Cardiac septum (tissue), 1 donor: Measurements from ENCODE around the gene OR4Q2. TPM values are rescaled to one million over a fixed set of nuclear protein-coding genes. Genes with fewer than 3 reads are reported as not detected.
"Not testable (repeated sequence)": the region's sequence is repeated elsewhere in the genome, so short reads cannot be mapped to it uniquely, and the experiment has no call there.

ENCODE experiments used
- DNase-seq: peaks from one replicate; pipeline ENCODE4 v3.0.0-alpha.2; 2020; ENCODE audit warnings: low spot score
- intact Hi-C: fragments of 100-400 bp; cut with DNase I; formaldehyde crosslinking; loops from one replicate; pipeline ENCODE4 v1.14.0; 2022
- long read RNA-seq: library from polyadenylated mRNA; unstranded; transcript quantifications from one replicate; pipeline ENCODE4 v2.0.0, GENCODE V29; 2021
- total RNA-seq: library from RNA; stranded (reverse); fragmentation: NEBNext Ultra II Directional; extraction: Animal tissue kit (Norgen Biotek cat#: 25700); gene quantifications from one replicate; pipeline ENCODE4 v1.2.1, GENCODE V29; 2021
- donor health status: DM: no; HTN: no; CAD: no.

OR4Q2 gene
- not detected for total RNA-seq
- long read RNA-seq = 0 reads

- no peak for DNase-seq
- intact Hi-C loops = no loop called here
These were observed at the start of gene OR4Q2 for GRCh38 chr14:20001863-20002262. Gene OR4Q2 (plus strand): TSS chr14:20002163.

DNA sequence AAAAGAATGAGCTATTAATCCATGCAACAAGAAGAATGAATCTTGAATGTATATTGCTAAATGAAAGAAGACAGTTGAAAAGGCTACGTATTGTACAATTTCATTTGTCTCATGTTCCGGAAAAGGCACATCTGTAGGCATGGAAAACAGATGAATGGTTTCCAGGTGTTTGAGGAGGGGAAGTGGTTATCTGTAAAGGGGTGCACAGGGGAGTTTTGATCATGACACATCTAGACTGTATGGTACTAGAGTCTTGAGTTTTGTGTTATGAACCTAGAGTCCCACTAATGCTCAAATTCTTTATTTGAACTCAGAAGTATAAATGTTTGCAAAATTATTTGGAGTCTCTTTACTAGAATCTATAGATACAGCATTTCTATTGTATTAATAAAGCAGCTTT, 32.2 kb upstream of the OR4Q2 start:
- DNase-seq, intact Hi-C loops: not testable (repeated sequence)

DNA sequence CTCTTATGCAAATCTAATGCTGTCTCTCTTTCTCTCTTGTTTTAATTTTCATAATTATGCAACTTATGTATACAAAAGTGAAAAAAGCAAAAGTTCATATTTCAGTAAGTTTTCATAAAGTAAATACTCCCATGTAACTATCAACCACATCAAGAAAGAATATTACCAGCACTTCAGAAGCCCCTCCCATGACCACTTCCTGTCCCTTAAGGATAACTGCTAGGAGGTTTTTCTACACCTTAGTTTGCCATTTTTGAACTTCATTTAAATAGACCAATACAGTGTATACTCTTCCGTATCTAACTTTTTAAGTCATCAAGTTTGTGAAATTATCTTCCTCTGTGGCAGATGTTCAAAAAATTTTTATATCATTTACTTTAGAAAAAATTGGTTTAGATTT, 27.1 kb upstream of the OR4Q2 start:
- intact Hi-C loops = no loop called here
- no peak for DNase-seq

- DNase-seq = no peak
- intact Hi-C loops = no loop called here
These were observed 26.7 kb upstream of the OR4Q2 start, which contains the start of gene OR4K15 for GRCh38 chr14:19975291-19975690. Gene OR4K15 (plus strand): TSS chr14:19975591. CDS start chr14:19975591, 0 bp downstream.

DNA sequence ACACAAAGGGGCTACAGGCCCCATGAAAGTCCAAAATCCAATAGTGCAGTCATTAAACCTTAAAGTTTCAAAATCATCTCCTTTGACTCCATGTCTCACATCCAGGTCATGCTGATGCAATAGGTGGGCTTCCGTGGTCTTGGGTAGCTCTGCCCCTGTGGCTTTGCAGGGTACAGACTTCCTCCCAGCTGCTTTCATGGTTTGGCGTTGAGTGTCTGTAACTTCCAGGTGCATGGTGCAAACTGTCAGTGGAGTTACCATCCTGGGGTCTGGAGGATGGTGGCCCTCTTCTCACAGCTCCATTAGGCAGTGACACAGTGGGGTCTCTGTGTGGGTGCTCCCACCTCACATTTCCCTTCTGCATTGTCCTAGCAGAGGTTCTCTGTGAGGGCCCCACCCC, 8.5 kb upstream of the OR4Q2 start:
- intact Hi-C loops = no loop called here
- DNase-seq = no peak

- intact Hi-C loops = no loop called here
- DNase-seq = no peak
These were observed 356 bp downstream of the OR4Q2 start for GRCh38 chr14:20002319-20002718.

- DNase-seq = no peak
- intact Hi-C loops = no loop called here
These were observed 6.2 kb downstream of the OR4Q2 start for GRCh38 chr14:20008156-20008555.

- no peak for DNase-seq
- intact Hi-C loops = no loop called here
These were observed 17.4 kb downstream of the OR4Q2 start, which contains the start of gene OR4K14 for GRCh38 chr14:20019257-20019865. Gene OR4K14 (minus strand): TSS chr14:20019307. CDS start chr14:20015193, 4,114 bp downstream.

DNA sequence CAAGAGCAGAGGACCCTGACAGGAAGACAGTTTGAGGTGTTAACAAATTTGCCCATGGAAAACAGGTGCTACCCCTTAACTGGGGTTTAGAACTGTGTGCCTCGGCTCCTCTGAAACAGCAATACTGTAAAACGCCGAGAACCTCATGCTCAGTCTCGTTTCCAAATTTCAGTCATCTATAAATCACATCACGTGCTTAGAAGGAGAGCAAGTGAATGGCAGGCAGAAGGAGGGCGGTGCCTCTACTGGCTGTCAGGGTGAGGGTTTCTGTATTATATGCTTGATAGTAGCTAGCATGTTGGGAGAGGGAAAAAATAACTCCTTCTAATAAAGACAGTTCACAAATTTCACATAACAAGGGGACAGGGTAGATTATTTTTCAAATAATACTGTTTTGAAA, 29.1 kb downstream of the OR4Q2 start:
- DNase-seq = no peak
- intact Hi-C loops = no loop called here

GRCh38 chr14:20035449-20035848, 33.5 kb downstream of the OR4Q2 start:
- intact Hi-C loops = no loop called here
- no peak for DNase-seq

GRCh38 chr14:20035938-20036337, 34.0 kb downstream of the OR4Q2 start, which contains the start of gene OR4K13:
Gene OR4K13 (minus strand): TSS chr14:20036038. CDS start chr14:20034758, 1,280 bp downstream.
- no peak for DNase-seq
- intact Hi-C loops = no loop called here

DNA sequence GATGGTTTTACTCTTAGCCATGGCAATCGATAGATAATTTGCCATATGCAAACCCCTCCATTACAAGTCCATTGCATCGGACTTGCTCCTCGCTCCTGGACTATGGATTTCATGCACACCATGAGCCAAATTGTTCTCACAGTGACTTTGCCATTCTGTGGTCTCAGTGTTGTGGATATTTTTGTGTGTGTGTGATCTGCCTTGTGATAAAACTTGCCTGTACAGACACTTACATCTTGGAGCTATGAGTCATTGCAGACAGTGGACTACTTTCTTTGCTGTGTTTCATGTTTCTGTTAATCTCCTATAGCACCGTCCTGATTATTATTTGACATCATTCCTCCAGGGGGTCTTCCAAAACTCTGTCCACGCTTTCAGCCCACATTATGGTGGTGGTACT, 42.3 kb downstream of the OR4Q2 start:
- intact Hi-C loops = no loop called here
- DNase-seq = no peak

GRCh38 chr14:20048202-20048601, 46.2 kb downstream of the OR4Q2 start:
- intact Hi-C loops = no loop called here
- DNase-seq = no peak

Other genes with a start within 250 kb of the OR4Q2 start
- not detected for gene OR4M1, start 228.7 kb upstream of the OR4Q2 start, total RNA-seq
- gene OR4N2, start 198.4 kb upstream of the OR4Q2 start, total RNA-seq = not detected
- gene OR4K2, start 127.0 kb upstream of the OR4Q2 start, total RNA-seq = not detected
- not detected for gene OR4K5, start 81.6 kb upstream of the OR4Q2 start, total RNA-seq
- gene OR4K1, start 71.2 kb upstream of the OR4Q2 start, total RNA-seq = not detected
- not detected for gene OR4K15, start 26.6 kb upstream of the OR4Q2 start, total RNA-seq
- gene OR4K14, start 17.1 kb downstream of the OR4Q2 start, total RNA-seq = not detected
- gene OR4K13, start 33.9 kb downstream of the OR4Q2 start, total RNA-seq = not detected
- not detected for gene OR4L1, start 57.9 kb downstream of the OR4Q2 start, total RNA-seq
- gene OR4K17, start 108.6 kb downstream of the OR4Q2 start, total RNA-seq = not detected
- gene OR4N5, start 136.7 kb downstream of the OR4Q2 start, total RNA-seq = not detected
- gene OR11G2, start 188.7 kb downstream of the OR4Q2 start, total RNA-seq = not detected
- gene OR11H6, start 221.5 kb downstream of the OR4Q2 start, total RNA-seq = not detected
- not detected for gene OR11H7, start 226.8 kb downstream of the OR4Q2 start, total RNA-seq
- gene OR11H4, start 237.1 kb downstream of the OR4Q2 start, total RNA-seq = not detected